GM18858 (cell line): Measurements from ENCODE around the gene SLC5A5.
"Not testable (repeated sequence)": the region's sequence is repeated elsewhere in the genome, so short reads cannot be mapped to it uniquely, and the experiment has no call there.

ENCODE experiments used
- ATAC-seq: cut with Tn5 transposase; IDR thresholded peaks from one replicate; pipeline ENCODE4 v1.9.1; 2021; ENCODE audit not compliant: unreplicated experiment

Gene SLC5A5

DNA sequence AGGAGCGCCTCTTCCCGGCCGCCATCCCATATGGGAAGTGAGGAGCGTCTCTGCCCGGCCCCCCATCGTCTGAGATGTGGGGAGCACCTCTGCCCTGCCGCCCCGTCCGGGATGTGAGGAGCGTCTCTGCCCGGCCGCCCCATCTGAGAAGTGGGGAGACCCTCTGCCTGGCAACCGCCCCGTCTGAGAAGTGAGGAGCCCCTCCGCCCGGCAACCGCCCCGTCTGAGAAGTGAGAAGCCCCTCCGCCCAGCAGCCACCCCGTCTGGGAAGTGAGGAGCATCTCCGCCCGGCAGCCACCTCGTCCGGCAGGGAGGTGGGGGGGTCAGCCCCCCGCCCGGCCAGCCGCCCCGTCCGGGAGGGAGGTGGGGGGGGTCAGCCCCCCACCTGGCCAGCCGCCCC, 46.4 kb downstream of the SLC5A5 start:
- not testable (repeated sequence) for ATAC-seq

DNA sequence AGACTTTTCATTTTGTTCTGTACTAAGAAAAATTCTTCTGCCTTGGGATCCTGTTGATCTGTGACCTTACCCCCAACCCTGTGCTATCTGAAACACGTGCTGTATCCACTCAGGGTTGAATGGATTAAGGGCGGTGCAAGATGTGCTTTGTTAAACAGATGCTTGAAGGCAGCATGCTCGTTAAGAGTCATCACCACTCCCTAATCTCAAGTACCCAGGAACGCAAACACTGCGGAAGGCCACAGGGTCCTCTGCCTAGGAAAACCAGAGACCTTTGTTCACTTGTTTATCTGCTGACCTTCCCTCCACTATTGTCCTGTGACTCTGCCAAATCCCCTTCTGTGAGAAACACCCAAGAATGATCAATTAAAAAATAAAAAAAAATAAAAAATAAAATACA, 47.4 kb downstream of the SLC5A5 start:
- not testable (repeated sequence) for ATAC-seq

DNA sequence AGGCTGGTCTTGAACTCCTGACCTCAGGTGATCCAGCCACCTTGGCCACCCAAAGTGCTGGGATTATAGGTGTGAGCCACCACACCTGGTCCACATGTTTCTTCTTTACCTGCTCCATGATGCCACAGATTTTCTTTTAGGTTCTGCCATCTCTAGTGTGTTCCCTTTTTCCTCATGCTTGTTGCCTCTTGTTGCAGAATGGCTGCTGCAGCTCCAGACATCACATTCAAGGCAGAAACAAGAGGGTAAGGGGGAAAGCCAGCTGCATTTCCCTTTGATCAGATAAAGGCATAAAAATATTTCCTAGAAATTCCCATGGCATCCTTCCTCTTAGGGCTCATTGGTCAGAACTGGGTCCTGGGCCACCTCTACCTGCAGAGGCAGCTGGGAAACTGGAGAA, 48.8 kb downstream of the SLC5A5 start:
- no peak for ATAC-seq

DNA sequence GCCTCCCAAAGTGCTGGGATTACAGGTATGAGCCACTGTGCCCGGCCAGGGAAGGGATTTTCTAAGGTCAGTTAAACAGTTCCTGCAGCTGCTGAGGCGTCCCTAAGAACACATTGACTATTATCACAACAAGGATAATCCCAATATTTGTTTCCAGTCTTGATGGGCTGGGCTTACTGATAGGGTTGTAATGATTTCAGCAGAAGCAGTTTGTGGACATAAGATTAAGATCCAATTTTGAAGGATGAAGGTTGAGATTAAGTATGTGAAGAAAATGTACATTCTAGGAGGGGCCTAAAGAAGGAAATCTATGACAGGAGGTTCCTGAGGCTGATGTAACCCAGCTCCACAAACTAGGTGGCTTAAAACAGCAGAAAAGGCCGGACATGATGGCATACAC, 50.4 kb downstream of the SLC5A5 start:
- no peak for ATAC-seq

DNA sequence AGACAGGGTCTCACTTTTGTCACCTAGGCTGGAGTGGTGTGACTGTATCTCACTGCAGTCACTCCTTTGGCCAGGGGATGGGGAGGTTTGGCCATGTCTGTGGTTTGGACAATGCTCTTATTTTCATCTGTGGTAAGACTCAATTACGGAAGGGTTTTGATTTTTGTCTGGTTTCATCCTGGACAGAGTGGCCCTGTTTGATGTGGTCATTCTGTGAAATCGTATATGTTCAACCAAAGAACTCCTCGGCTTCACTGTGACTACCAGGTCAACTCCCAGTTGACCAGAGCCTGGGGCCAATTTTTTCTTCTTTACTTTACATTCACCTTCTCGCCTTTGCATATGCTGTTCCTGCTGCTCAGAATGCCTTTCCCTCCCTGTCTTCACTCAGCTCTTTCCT, 54.3 kb downstream of the SLC5A5 start:
- no peak for ATAC-seq

DNA sequence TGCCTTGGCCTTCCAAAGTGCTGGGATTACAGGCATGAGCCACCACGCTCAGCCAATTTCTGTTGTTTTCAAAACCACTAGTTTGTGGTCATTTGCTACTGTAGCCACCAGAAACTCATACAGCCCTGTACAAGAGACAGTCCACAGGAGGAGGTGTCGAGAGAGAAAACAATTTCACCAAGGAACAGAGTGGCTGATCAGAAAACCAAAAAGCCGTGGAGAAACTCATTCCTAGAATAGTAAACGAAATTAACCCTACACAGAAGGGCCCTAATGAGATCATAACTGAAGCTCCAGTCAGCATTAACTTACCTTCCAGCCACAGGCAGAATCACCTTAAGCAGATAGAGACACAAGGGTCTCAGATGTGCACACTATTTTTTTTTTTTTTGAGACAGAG, 57.3 kb downstream of the SLC5A5 start:
- no peak for ATAC-seq

DNA sequence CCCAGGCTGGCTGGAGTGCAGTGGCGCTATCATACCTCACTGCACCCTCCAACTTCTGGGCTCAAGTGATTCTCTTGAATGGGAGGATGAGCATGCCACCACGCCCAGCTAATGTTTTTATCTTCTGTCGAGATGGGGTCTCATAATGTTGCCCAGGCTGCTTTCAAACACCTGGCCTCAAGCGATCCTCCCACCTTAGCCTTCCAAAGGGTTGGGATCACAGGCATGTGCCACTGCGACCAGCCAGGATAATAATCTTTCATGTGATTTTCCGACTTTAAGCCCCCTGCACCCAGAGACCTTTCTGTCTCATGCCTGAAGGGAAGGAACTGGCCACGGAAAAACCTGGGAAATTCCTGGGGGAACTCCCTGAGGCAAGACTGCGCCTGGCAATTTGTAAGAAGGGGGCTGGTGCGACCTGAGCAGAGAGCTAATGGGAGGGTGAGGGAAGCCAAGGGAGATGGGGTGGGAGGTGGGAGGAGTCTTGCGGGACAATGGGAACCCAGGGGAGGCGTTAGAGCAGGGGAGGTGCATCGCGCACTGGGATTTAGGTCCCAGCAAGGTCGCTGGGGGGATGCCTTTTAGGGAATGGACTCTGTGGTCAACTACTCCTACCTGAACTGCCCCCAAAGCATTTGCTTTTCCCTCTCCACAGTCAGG, 59.9 kb downstream of the SLC5A5 start:
- no peak for ATAC-seq

DNA sequence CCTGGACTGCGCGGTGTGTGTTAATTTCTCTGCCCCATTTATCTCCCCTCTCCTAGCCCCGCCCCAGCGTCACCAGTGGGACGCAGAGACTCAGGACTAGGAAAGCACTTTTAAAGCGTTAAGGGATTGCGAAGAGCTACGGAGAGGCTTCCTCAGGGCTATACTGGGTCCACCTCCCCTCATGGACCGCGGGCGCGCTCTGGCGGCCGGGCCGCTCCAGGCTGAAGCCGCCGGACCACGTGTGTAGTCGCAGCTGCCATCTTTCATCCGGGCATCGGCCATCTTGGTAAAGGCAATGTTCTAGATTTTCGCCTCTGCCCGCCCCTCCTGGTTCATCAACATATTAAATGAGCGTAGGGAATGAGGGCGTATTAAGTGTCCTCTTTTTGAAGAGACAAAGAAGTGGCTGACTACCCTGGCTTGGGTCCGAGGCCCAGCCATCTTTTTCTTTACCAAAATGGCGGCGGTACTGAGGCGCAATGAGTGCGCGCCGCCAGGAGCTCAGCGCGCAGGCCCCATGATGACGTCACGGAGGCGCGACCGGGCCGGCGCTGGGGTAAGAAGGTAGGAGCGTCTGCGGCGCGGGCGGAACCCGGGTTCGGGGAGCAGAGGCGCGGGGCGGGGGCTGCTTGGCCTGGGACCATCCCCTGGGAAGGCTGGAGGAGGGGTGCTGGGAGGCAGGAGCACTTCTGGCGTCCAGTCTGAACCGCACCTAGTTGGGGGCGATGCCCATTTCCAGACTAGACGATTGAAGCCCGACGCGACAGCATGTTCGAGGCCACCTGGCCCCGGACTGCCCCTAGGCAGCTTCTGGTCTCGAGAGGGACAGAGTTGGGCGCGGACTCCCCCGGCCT, 61.0 kb downstream of the SLC5A5 start, which contains the start of gene CCDC124:
Gene CCDC124, plus strand, starts transcription at position 531 of the 854 bp plus-strand sequence. CDS start 3,406 bp downstream, outside the sequence.
- peak; percentile 40 for ATAC-seq

DNA sequence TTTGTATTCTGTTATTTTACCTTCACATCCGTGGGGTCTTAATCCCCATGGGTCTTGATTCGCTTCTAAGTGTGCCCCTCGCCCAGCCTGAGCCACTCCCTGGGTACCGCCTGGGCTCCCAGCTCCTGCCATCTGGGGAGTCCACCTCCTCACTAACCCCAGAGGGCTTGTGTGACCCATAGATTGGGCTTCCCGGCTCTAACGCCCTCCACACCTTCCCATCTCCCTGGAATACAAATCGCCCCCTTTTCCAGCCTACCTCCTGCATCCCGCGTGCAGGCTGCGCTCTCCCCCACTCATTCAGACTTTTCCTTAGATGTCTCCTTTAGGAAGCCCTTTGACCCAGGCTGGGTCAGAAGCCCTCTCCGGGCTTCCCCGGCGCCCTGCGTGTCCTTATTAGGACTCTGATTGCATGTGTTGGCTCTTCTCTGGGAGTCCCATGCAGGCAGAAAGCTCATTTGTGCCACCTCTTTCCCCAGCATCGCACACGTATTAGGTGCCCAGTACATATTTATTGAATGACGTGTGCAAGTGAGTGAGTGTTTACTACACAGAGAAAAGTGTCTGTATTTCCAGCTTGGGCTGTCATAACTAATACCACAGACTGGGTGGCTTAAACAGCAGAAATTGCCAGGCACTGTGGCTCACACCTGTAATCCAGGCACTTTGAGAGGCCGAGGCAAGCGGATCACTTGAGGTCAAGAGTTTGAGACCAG, 61.8 kb downstream of the SLC5A5 start:
- ATAC-seq: no peak

DNA sequence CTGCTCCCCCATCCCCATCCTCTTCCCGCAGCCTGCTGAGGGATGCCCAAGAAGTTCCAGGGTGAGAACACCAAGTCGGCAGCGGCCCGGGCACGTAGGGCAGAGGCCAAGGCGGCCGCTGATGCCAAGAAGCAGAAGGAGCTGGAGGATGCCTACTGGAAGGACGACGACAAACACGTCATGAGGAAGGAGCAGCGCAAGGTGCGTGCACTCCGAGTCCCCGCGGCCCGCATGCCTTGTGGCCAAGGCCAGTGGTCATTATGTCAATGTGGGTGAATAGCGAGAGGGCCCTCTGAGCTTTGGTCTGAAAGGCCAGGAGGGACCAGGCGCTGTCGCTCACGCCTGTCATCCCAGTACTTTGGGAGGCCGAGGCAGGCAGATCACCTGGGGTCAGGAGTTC, 64.6 kb downstream of the SLC5A5 start:
- no peak for ATAC-seq

DNA sequence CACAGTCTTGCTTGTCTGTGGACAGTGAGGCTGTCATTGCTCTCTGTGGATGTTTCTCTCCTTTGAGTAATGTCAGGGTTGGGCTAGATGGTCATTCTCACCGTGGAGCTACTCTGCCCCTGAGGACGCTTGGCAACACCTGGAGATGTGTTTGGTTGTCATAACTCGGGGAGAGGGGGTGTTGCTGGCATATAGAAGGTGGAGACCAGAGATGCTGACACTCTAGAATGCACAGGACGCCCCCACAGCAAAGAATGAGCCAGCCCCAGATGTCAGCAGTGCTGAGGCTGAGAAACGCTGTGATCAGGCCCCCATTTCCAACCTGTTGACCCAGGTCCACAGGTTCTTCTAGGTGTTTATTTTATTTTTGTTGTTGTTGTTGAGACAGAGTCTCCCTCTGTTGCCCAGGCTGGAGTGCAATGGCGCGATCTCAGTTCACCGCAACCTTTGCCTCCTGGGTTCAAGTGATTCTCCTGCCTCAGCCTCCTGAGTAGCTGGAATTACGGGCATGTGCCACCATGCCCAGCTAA, 65.7 kb downstream of the SLC5A5 start:
- no peak for ATAC-seq

DNA sequence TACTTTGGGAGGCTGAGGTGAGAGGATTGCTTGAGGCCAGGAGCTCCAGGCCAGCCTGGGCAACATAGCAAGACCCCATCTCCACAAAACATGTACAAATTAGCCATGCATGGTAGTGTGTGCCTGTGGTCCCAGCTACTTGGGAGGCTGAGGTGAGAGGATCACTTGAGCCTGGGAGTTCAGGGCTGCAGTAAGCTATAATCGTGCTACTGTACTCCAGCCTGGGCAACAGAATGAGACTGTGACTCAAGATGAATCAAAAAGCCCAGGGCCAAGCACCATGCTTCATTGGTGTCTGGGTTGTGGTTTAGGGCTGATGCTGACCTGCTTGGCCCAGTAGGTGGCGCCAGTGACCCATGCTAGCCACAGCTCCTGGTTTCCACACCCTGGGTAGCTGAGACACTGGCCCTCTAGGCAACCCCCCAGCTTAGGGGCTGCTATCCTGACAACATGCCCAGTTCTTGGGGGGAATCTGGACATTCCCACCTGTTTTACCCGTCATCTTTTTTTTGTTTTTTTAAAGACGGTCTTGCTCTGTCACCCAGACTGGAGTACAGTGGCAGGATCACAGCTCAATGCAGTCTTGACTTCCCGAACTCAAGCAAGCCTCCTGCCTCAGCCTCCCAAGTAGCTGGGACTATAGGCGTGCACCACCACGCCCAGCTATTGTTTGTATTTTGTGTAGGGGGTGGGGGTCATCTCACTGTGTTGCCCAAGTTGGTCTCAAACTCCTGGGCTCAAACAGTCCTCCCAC, 66.5 kb downstream of the SLC5A5 start:
- no peak for ATAC-seq

DNA sequence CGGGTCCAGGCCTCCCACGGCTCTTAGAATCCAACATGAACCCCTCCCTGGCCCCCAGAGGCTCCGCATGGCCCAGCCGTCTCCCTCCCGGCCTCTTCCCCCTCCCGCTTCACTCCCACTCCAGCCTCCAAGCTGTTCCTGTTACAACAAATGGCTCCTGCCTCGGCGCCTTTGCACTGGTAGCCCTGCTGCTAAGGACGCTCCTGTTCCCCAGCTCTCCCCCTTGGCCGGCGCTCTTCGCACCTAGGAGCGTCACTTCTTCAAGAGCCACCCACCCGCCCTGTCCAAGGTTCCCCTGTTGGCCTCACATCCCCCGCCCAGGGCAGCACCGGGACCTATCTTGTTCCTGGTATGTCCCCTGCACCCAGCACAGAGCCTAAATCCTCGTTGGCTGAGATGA, 70.4 kb downstream of the SLC5A5 start:
- no peak for ATAC-seq

DNA sequence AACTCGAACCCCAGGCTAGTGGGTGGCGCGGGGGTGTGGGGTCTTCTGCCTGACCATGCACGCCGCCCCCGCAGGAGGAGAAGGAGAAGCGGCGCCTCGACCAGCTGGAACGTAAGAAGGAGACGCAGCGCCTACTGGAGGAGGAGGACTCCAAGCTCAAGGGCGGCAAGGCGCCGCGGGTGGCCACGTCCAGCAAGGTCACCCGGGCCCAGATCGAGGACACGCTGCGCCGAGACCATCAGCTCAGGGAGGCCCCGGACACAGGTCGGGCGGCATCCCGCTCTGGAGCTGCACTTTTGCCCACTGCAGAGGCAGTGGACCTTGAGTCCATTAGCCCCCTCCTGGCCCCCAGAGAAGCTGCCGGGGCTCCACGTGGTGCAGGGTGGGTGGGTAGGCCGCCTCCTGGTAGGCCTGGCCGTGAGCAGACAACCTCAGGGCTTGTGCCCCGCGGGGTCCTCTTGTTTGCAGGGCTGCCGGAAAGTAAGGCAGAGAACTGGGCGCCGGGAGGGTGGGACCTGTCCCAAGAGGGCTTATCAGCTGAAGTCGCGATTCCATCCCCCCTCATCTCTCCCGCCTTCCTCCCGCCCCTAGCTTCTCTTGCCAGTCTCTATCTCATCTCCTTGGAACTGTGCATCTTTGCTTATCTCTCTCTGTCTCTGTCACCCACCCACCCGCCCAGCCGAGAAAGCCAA, 71.0 kb downstream of the SLC5A5 start:
- ATAC-seq: no peak

DNA sequence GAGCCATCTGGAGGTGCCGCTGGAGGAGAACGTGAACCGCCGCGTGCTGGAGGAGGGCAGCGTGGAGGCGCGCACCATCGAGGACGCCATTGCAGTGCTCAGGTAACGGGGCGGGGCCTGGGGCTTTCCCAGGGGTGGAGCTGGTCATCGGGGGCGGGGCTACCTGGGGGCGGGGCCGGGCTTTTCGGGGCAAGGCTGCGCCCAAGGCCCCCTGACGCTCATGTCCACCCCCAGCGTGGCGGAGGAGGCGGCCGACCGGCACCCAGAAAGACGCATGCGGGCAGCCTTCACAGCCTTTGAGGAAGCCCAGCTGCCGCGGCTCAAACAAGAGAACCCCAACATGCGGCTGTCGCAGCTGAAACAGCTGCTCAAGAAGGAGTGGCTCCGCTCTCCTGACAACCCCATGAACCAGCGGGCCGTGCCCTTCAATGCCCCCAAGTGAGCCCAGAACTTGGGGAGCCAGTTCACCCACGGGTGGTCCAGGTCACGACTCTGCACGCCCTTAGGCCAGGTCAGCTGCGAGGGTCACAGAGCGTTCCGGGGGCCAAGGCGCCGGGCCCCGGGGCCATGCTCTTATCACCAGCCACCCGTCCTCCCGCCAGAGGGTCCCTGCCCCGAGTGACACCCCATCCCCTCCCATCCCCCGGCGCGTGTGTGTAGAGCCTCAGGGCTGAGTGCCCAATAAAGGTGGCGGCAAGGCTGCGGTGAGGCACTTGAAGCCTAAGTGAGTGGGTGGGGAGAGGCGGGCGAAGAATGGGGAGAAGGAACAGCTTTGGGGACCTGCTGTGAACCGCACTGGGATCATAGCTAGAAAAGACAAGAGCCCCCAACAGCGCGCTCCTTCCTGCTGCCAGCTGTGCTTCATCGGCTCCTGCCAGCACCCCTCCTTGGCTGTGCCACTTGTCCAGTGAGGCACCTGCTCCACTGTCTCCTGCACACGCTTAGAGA, 71.8 kb downstream of the SLC5A5 start:
- ATAC-seq: no peak

DNA sequence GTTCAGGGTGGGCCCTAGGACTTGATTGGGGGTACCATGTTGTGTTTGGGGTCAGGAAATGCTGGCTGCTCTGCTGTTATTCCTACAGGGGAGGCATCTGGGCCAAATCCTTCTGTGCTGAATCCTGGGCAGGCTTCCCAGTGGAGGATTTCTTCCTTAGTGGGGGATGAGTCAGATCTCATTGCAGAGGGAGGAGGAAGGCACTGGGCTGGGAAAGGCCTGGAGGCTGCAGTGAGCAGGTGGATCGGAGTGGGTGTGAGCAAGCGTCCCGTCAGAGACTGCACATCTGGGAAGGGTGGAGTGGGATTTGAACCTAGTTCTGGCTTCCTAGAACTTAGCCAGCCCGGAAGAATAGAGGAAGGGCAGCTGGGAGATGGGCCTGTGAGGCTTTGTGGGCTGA, 72.6 kb downstream of the SLC5A5 start:
- no peak for ATAC-seq
